Urinary bladder (tissue), 4 donors: ENCODE results near the gene MMP11. TPM values are rescaled to one million over a fixed set of nuclear protein-coding genes. Genes with fewer than 3 reads are reported as not detected.

ENCODE experiments used
- DNase-seq: peaks from one replicate; pipeline ENCODE4 v3.0.0-alpha.2; 2015; ENCODE audit errors: extremely low spot score
- H3K27ac ChIP-seq: one replicate; pipeline ENCODE4 v1.5.1; 2013; ENCODE audit warnings: low read depth, mild to moderate bottlenecking, moderate library complexity
- H3K36me3 ChIP-seq: one replicate; pipeline ENCODE4 v1.6.1; 2013; ENCODE audit warnings: mild to moderate bottlenecking, moderate library complexity; ENCODE audit not compliant: insufficient read depth
- H3K4me1 ChIP-seq: one replicate; pipeline ENCODE4 v1.6.1; 2013; ENCODE audit warnings: mild to moderate bottlenecking, moderate library complexity; ENCODE audit not compliant: insufficient read depth
- H3K4me3 ChIP-seq: one replicate; pipeline ENCODE4 v1.5.1; 2013; ENCODE audit warnings: low read depth, low read length
- WGBS: extraction: QIAGEN DNeasy Blood & Tissue Kit; methylation state at CpG from one replicate; pipeline ENCODE4 v1.1.7; 2013; 5-methylcytosine and 5-hydroxymethylcytosine counted together
- polyA plus RNA-seq: library from polyadenylated mRNA; stranded (reverse); fragments of 200-250 nt; gene quantifications from one replicate; pipeline ENCODE4 v1.2.3, GENCODE V29; 2013
- total RNA-seq: library from RNA; depleted of rRNA; stranded (reverse); fragments of >200 nt; gene quantifications from one replicate; pipeline ENCODE4 v1.2.3, GENCODE V29; 2014
- donor health status: healthy with polysubstance abuse.
- donor health status: healthy.

MMP11 gene
- total and polyA plus RNA-seq, 2 donors: 5.6 to 7.3 TPM

GRCh38 chr22:23752090-23752691 lies 20.5 kb upstream of the MMP11 start:
- no peak for DNase-seq
- Histone ChIP-seq H3K4me3 (no peak overlapping the region), H3K27ac (no peak overlapping the region), H3K4me1 (no peaks in the 10 kb centered on the region), H3K36me3 (no peaks in the 10 kb centered on the region)
- WGBS: 77% methylated on average over 9 of the region's 9 CpGs

GRCh38 chr22:23752750-23753149 lies 19.9 kb upstream of the MMP11 start:
- H3K4me3 ChIP-seq: no peak overlapping the region
- no peak for DNase-seq
- H3K4me1 ChIP-seq: no peaks in the 10 kb centered on the region
- no peak overlapping the region for H3K27ac ChIP-seq
- WGBS: 89% methylated on average over 16 of the region's 16 CpGs
- no peaks in the 10 kb centered on the region for H3K36me3 ChIP-seq

DNA sequence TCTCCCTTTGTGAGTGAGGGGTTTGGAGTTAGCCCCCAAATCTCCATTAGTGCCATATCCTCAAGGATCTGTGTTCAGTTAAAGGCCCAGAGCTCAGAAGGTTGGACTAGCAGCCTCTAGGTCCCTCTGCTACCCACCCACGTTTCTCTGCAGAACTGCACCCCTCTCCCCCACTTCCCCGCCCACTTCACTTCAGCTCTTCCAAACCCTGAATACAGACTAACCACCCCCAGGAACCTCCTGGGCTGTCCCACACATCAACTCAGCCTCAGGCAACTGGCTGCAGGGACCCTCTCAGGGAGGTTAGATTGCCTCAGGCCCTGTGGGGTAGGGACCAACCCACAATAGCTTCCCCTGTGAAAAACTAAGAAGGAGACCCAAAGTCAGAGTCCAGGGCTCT lies 19.3 kb upstream of the MMP11 start:
- H3K4me3 ChIP-seq: no peak overlapping the region
- DNase-seq: no peak
- no peak overlapping the region for H3K27ac ChIP-seq
- H3K4me1 ChIP-seq: no peaks in the 10 kb centered on the region
- H3K36me3 ChIP-seq: no peaks in the 10 kb centered on the region
- WGBS: 71% methylated on average over 2 of the region's 2 CpGs

GRCh38 chr22:23754220-23754919 lies 18.3 kb upstream of the MMP11 start, which contains the start of gene VPREB3:
VPREB3 (minus strand) TSS chr22:23754425; CDS start chr22:23754363, 62 bp downstream.
- 86% methylated on average over 14 of the region's 14 CpGs for WGBS
- H3K27ac ChIP-seq: no peak within 1 kb of the TSS
- DNase-seq: no peak

GRCh38 chr22:23754980-23755636 lies 17.5 kb upstream of the MMP11 start:
- H3K36me3 ChIP-seq: no peaks in the 10 kb centered on the region
- no peak overlapping the region for H3K4me3 ChIP-seq
- WGBS: 69% methylated on average over 6 of the region's 6 CpGs
- H3K4me1 ChIP-seq: no peaks in the 10 kb centered on the region
- H3K27ac ChIP-seq: no peak overlapping the region
- DNase-seq: no peak

More at GRCh38 chr22:23754220-23754919, 18.3 kb upstream of the MMP11 start, which contains the start of gene VPREB3:
- Histone ChIP-seq H3K4me3 (no peak within 1 kb of the TSS), H3K4me1 (no peaks in the 10 kb centered on the region), H3K36me3 (no peaks in the 10 kb centered on the region)

GRCh38 chr22:23755711-23756110 lies 16.9 kb upstream of the MMP11 start:
- 74% methylated on average over 8 of the region's 8 CpGs for WGBS
- Histone ChIP-seq H3K4me3 (no peak overlapping the region), H3K36me3 (no peaks in the 10 kb centered on the region), H3K27ac (no peak overlapping the region), H3K4me1 (no peaks in the 10 kb centered on the region)
- no peak for DNase-seq

DNA sequence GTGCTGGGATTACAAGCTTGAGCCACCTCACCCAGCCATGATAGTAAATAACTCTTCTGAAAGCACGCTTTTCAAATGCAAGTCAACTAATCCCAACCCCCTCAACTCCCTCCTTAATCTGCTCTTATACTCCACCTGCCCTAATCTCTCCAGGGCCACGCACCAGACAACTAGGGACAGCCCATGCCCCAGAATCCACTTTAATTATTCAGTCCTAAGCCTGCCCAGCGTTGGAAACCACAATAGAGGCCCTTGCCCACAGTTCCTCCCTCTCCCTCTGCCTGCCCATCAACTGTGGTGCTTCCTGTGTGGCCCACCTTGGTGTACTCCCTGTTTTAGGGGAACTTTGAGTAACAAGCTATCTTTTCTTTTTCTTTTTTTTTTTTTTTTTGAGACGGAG lies 15.8 kb upstream of the MMP11 start:
- no peaks in the 10 kb centered on the region for H3K4me1 ChIP-seq
- WGBS: 46% methylated on average over 4 of the region's 4 CpGs
- H3K4me3 ChIP-seq: no peak overlapping the region
- no peak overlapping the region for H3K27ac ChIP-seq
- DNase-seq: no peak
- H3K36me3 ChIP-seq: no peaks in the 10 kb centered on the region

DNA sequence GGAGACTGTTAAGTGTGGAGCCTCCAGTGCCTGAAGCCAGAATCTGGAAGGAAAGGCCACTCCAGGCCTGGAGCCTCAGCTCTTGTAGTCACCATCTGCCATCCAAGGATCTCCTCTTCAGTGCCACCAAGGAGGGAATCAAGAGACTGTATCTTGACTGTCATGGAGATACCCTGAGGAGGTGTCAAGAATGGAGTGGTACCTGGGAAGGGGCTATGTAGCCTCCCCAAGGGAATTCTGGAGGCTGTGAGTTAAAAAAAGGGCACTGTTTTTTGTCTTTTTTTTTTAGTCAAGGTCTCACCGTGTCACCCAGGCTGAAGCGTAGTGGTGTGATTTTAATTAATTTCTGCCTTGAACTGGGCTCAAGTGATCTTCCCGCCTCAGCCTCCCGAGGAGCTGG lies 13.1 kb upstream of the MMP11 start:
- DNase-seq: no peak
- no peak overlapping the region for H3K4me3 ChIP-seq
- no peak overlapping the region for H3K27ac ChIP-seq
- WGBS: 89% methylated on average over 4 of the region's 4 CpGs
- H3K4me1 ChIP-seq: no peaks in the 10 kb centered on the region
- H3K36me3 ChIP-seq: no peaks in the 10 kb centered on the region

DNA sequence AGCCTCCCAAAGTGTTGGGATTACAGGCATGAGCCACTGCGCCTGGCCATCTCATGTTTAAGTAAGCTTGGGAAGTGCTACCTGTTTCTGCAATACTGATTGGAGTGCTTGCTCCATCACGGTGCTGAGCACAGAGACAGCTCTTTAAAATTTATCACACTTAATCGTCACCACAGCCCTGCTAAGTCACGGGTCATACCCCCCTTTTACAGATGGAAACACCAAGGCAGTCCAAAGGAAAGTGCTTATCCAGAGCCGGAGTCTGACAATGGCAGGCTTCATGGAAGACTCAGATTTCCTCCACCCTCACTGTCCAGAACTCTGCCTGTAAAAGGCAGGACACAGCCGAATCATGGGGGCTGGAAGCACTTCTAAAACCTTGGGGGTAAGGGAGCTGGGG lies 12.6 kb upstream of the MMP11 start:
- 82% methylated on average over 6 of the region's 6 CpGs for whole genome bisulfite sequencing
- Histone ChIP-seq H3K27ac (no peak overlapping the region), H3K36me3 (no peaks in the 10 kb centered on the region), H3K4me3 (no peak overlapping the region), H3K4me1 (no peaks in the 10 kb centered on the region)
- no peak for DNase-seq

DNA sequence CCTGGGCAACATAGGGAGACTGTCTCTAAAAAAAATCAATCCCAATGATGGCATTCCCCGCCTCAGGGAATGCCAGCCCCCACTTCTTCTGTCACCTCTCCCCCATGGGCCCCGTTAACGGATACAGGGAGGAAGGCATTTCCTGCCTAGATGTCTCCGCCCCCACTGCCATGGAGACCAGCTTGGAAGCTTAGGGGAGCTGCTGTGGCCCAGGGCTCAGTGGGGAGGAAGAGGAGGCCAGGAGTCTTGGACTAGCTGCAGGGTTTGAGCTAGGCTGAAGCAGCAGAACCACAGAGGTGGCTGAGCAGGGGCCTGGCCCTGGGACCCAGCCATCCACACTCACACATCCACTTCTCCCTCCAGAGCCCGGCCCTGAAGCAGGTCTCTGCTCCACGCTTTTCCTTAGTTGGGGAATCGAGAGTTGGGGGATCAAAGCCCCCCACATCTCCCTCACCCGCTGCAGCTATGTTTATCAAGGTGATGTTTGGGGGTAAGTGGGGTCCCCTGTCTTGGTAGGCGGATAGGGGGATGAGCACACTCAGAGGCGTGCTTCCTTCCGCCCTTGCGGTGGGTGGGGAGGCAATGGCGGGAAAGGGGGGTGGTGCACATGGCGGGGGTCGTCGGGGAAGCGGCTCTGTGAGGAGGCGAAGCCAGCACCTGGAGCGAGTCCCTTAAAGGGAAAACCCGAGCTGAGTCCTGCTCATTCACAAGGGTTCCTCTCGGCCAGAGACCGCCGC lies 9.6 kb upstream of the MMP11 start, which contains the start of gene C22orf15:
TSS of gene C22orf15 (plus strand) at position 149 of the 737 bp plus-strand sequence. CDS start at position 466, 317 bp downstream.
- WGBS: 27% methylated on average over 23 of the region's 23 CpGs
- DNase-seq: no peak
- H3K27ac ChIP-seq: no peak within 1 kb of the TSS
- H3K36me3 ChIP-seq: no peaks in the 10 kb centered on the region
- H3K4me3 ChIP-seq: no peak within 1 kb of the TSS
- no peaks in the 10 kb centered on the region for H3K4me1 ChIP-seq

DNA sequence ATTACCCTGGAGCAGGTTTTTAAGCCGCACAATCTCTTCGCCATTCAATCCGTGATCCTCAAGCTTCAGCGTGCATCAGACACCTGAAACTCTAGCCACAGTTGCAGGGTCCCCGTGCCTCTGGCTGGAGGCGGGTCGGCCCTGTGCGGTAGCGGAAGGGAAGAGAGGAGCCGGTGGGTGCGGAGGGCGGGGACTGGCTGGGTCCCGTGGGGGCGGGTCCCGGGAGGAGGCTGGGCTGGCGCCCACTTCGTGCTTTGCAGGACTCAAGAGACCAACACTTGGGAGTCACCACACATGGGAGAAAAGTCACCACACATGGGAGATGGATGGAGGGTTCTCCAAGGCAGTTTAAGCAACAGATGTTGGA lies 9.1 kb upstream of the MMP11 start:
- H3K4me3 ChIP-seq: no peak overlapping the region
- DNase-seq: no peak
- H3K27ac ChIP-seq: no peak overlapping the region
- H3K4me1 ChIP-seq: no peaks in the 10 kb centered on the region
- WGBS: 11% methylated on average over 17 of the region's 17 CpGs
- H3K36me3 ChIP-seq: no peaks in the 10 kb centered on the region

DNA sequence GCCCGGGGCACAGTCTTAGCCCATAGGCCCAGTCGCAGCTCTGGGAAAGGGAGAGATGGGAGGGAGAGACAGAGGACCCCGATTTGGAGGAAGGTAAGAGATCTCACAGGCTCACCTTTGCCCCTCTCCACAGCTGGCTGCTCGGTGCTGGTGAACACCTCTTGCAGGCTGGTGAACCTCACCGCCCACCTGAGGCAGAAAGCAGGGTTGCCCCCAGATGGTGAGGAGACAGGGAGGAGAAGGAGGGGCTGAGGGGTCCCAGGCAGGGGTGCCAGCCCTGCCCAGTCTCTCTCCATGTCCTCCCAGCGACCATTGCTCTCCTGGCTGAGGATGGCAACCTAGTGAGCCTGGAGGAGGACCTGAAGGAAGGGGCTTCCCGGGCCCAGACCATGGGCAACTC lies 8.7 kb upstream of the MMP11 start:
- Histone ChIP-seq H3K4me3 (no peak overlapping the region), H3K4me1 (no peaks in the 10 kb centered on the region), H3K36me3 (no peaks in the 10 kb centered on the region), H3K27ac (no peak overlapping the region)
- DNase-seq: no peak
- 64% methylated on average over 7 of the region's 7 CpGs for WGBS
